GM19239 (cell line): ENCODE data around the gene GPRIN3.
A peak's percentile ranks its signal among the peaks of the same experiment; 100 is the strongest.
"Not testable (repeated sequence)": the region's sequence is repeated elsewhere in the genome, so short reads cannot be mapped to it uniquely, and the experiment has no call there.

Source experiments
- DNase-seq: peaks from one replicate; pipeline ENCODE4 v3.0.0; 2011; ENCODE audit warnings: low spot score; ENCODE audit not compliant: insufficient read length
- FAIRE-seq: peaks from 2 replicates; lab custom pipeline; 2011; peaks lifted over from hg19 to GRCh38; lab: Jason Lieb, UNC

Gene GPRIN3

GRCh38 chr4:89316211-89316610, 8.6 kb upstream of the GPRIN3 start:
- FAIRE-seq: peak; percentile 37
- DNase-seq: no peak

GRCh38 chr4:89314291-89314690, 6.7 kb upstream of the GPRIN3 start:
- DNase-seq (no peak), FAIRE-seq (no peak)

GRCh38 chr4:89312066-89312465, 4.5 kb upstream of the GPRIN3 start:
- DNase-seq (no peak), FAIRE-seq (no peak)

GRCh38 chr4:89311433-89311832, 3.8 kb upstream of the GPRIN3 start:
- FAIRE-seq: no peak

GRCh38 chr4:89309154-89309553, 1.6 kb upstream of the GPRIN3 start:
- not testable (repeated sequence) for DNase-seq, FAIRE-seq

More at GRCh38 chr4:89311433-89311832, 3.8 kb upstream of the GPRIN3 start:
- no peak for DNase-seq

- DNase-seq (no peak), FAIRE-seq (no peak)
Measured at GRCh38 chr4:89308161-89308500, 531 bp upstream of the GPRIN3 start.

- DNase-seq (no peak), FAIRE-seq (no peak)
Measured at GRCh38 chr4:89307178-89307445, 488 bp downstream of the GPRIN3 start.

- FAIRE-seq: no peak
- no peak for DNase-seq
Measured at GRCh38 chr4:89306486-89307177, 968 bp downstream of the GPRIN3 start.

- DNase-seq: no peak
Measured at GRCh38 chr4:89305712-89306437, 1.7 kb downstream of the GPRIN3 start.

GRCh38 chr4:89305028-89305427, 2.6 kb downstream of the GPRIN3 start:
- DNase-seq (no peak), FAIRE-seq (no peak)

More at GRCh38 chr4:89305712-89306437, 1.7 kb downstream of the GPRIN3 start:
- no peak for FAIRE-seq

GRCh38 chr4:89303814-89304388, 3.7 kb downstream of the GPRIN3 start:
- DNase-seq (no peak), FAIRE-seq (no peak)

GRCh38 chr4:89303177-89303576, 4.4 kb downstream of the GPRIN3 start:
- no peak for DNase-seq

GRCh38 chr4:89301902-89302301, 5.7 kb downstream of the GPRIN3 start:
- FAIRE-seq: no peak
- DNase-seq: no peak

More at GRCh38 chr4:89303177-89303576, 4.4 kb downstream of the GPRIN3 start:
- no peak for FAIRE-seq

- FAIRE-seq (no peak), DNase-seq (no peak)
Measured at GRCh38 chr4:89301003-89301402, 6.6 kb downstream of the GPRIN3 start.

GRCh38 chr4:89300499-89300898, 7.1 kb downstream of the GPRIN3 start:
- FAIRE-seq (no peak), DNase-seq (no peak)

- DNase-seq (no peak), FAIRE-seq (no peak)
Measured at GRCh38 chr4:89300060-89300459, 7.5 kb downstream of the GPRIN3 start.

- DNase-seq (no peak), FAIRE-seq (peak; percentile 81)
Measured at GRCh38 chr4:89299153-89299791, 8.3 kb downstream of the GPRIN3 start.

- no peak for DNase-seq
Measured at GRCh38 chr4:89298788-89299152, 8.8 kb downstream of the GPRIN3 start.

GRCh38 chr4:89298155-89298554, 9.4 kb downstream of the GPRIN3 start:
- FAIRE-seq (peak; percentile 54), DNase-seq (no peak)

More at GRCh38 chr4:89298788-89299152, 8.8 kb downstream of the GPRIN3 start:
- FAIRE-seq: peak; percentile 51

- no peak for DNase-seq
- FAIRE-seq: peak; percentile 76
Measured at GRCh38 chr4:89296896-89297295, 10.7 kb downstream of the GPRIN3 start.

GRCh38 chr4:89296399-89296798, 11.2 kb downstream of the GPRIN3 start:
- FAIRE-seq (no peak), DNase-seq (no peak)
